Hematopoietic multipotent progenitor cell treated with erythropoietin and hydrocortisone succinate and interleukin-3 and kit ligand, for 6 days (in vitro differentiated cells): Measurements from ENCODE around the gene RNF8.

Experiments used
- DNase-seq: peaks from one replicate; pipeline ENCODE4 v3.0.0-alpha.2; 2015

The RNF8 gene

GRCh38 chr6:37362101-37362828 lies 8.5 kb downstream of the RNF8 start:
- DNase-seq, result no peak

GRCh38 chr6:37365791-37366190 lies 12.0 kb downstream of the RNF8 start:
- peak; percentile 54 for DNase-seq

- no peak for DNase-seq
Observed at GRCh38 chr6:37366910-37367309, 13.1 kb downstream of the RNF8 start.

- no peak for DNase-seq
Observed at GRCh38 chr6:37368961-37369320, 15.2 kb downstream of the RNF8 start.

- DNase-seq, result no peak
Observed at GRCh38 chr6:37369321-37370201, 15.8 kb downstream of the RNF8 start.

GRCh38 chr6:37371154-37372083 lies 17.6 kb downstream of the RNF8 start:
- DNase-seq, result no peak

GRCh38 chr6:37372116-37372515 lies 18.3 kb downstream of the RNF8 start:
- no peak for DNase-seq

- peak; percentile 67 for DNase-seq
Observed at GRCh38 chr6:37373822-37374471, 20.2 kb downstream of the RNF8 start.

GRCh38 chr6:37375376-37375775 lies 21.6 kb downstream of the RNF8 start:
- no peak for DNase-seq

GRCh38 chr6:37376078-37376743 lies 22.4 kb downstream of the RNF8 start:
- DNase-seq, result no peak

GRCh38 chr6:37381579-37381978 lies 27.8 kb downstream of the RNF8 start:
- peak; percentile 78 for DNase-seq

- peak; percentile 58 for DNase-seq
Observed at GRCh38 chr6:37382994-37383765, 29.4 kb downstream of the RNF8 start.

- no peak for DNase-seq
Observed at GRCh38 chr6:37388578-37388977, 34.8 kb downstream of the RNF8 start.

GRCh38 chr6:37389857-37390256 lies 36.1 kb downstream of the RNF8 start:
- no peak for DNase-seq

GRCh38 chr6:37391120-37391519 lies 37.3 kb downstream of the RNF8 start:
- no peak for DNase-seq

- DNase-seq, result no peak
Observed at GRCh38 chr6:37392821-37393220, 39.0 kb downstream of the RNF8 start.

- DNase-seq, result no peak
Observed at GRCh38 chr6:37393381-37393929, 39.7 kb downstream of the RNF8 start.

- no peak for DNase-seq
Observed at GRCh38 chr6:37396571-37397180, 42.9 kb downstream of the RNF8 start.

GRCh38 chr6:37399131-37399530 lies 45.3 kb downstream of the RNF8 start:
- no peak for DNase-seq

GRCh38 chr6:37399795-37400490 lies 46.2 kb downstream of the RNF8 start:
- DNase-seq, result peak; percentile 16
